Calu3 (cell line): ENCODE measurements around the gene SCP2D1. TPM values are rescaled to one million over a fixed set of nuclear protein-coding genes. Genes with fewer than 3 reads are reported as not detected.

ENCODE experiments used
- BruUV-seq: library from RNA; stranded (reverse); fragments of 400-500 nt; replicated peaks from 2 replicates; lab custom pipeline; 2021; lab: Mats Ljungman, UMichigan
- CTCF ChIA-PET: fragments of 300-600 bp; sonication (Branson Sonifier 250); formaldehyde crosslinking; loops from one replicate; lab custom pipeline; 2022; ENCODE audit warnings: antibody characterized with exemption; lab: Charles Lee
- DNase-seq: peaks from one replicate; pipeline ENCODE4 v3.0.0; 2022
- H3K27ac Mint-ChIP-seq: one replicate; pipeline ENCODE4 v1.8.0; 2022; ENCODE audit warnings: mixed read lengths; ENCODE audit not compliant: unreplicated experiment
- H3K27me3 Mint-ChIP-seq: one replicate; pipeline ENCODE4 v1.8.0; 2022; ENCODE audit warnings: mixed read lengths; ENCODE audit not compliant: unreplicated experiment
- H3K36me3 Mint-ChIP-seq: one replicate; pipeline ENCODE4 v1.8.0; 2022; ENCODE audit warnings: mild to moderate bottlenecking, moderate library complexity, mixed read lengths; ENCODE audit not compliant: insufficient read depth, unreplicated experiment
- H3K4me1 Mint-ChIP-seq: one replicate; pipeline ENCODE4 v1.8.0; 2022; ENCODE audit warnings: mild to moderate bottlenecking, low read depth, mixed read lengths; ENCODE audit not compliant: unreplicated experiment
- H3K4me3 Mint-ChIP-seq: one replicate; pipeline ENCODE4 v1.8.0; 2022; ENCODE audit warnings: mild to moderate bottlenecking, low read depth, moderate library complexity, mixed read lengths; ENCODE audit not compliant: unreplicated experiment
- H3K9me3 Mint-ChIP-seq: one replicate; pipeline ENCODE4 v1.8.0; 2022; ENCODE audit warnings: low read depth, mixed read lengths; ENCODE audit not compliant: unreplicated experiment
- intact Hi-C: fragments of 100-400 bp; cut with micrococcal nuclease; formaldehyde crosslinking; loops from one replicate; pipeline ENCODE4 v1.10.0; 2022; ENCODE audit not compliant: unreplicated experiment
- total RNA-seq: library from RNA; stranded (reverse); gene quantifications from 2 replicates; pipeline ENCODE4 v1.2.3, GENCODE V29; 2022
- TF ChIP-seq, protein P1 (sequence below): fragments of 200-600 bp; IDR thresholded peaks from one replicate; pipeline ENCODE4 v1.8.0; 2022; ENCODE audit warnings: antibody characterized with exemption; ENCODE audit not compliant: unreplicated experiment

SCP2D1 gene
- total RNA-seq, 1 experiment from 2014 or later = not detected

DNA sequence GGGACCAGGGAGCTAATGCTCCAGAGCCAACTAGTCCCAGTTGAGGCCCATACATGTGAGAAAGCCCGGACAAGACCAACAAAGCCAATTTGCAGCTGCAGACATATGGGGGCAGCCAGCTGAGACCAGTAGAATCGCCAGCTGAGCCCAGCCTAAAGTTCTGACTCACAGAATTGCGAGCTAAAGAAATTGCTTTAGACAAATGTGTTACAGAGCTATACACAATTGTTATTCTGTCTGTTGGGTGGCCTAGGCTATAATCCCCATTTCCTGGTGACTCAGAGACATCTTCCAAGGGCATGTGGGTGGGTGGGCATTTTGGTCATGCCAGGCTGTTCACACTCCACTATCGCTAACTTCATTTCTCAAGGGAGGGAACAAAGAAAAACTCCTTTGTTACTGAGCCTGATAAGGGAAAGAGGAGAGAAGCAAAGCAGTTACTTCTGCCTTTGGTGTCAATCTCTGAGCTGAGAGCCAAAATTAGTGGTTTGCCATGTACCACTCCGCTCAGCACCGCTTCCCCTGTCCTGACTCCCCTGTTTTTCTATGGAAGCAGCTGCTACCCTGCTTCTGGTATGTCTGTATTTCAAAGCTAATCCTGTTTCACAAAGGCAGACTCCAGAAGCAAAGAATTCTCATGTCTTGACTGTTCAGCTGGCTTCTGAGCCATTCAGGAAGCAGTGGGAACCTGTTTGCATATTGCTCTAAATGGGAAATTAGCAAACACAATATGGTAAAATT, 26.1 kb downstream of the SCP2D1 start:
- no TSS peak for BruUV-seq
- DNase-seq = no peak
- intact Hi-C loops = no loop called here
- no peaks in the 10 kb centered on the region for H3K9me3 Mint-ChIP-seq
- H3K4me1 Mint-ChIP-seq = no peaks in the 10 kb centered on the region
- no peaks in the 10 kb centered on the region for H3K36me3 Mint-ChIP-seq
- H3K27ac Mint-ChIP-seq = no peak overlapping the region
- TF ChIP-seq, protein P1, sequence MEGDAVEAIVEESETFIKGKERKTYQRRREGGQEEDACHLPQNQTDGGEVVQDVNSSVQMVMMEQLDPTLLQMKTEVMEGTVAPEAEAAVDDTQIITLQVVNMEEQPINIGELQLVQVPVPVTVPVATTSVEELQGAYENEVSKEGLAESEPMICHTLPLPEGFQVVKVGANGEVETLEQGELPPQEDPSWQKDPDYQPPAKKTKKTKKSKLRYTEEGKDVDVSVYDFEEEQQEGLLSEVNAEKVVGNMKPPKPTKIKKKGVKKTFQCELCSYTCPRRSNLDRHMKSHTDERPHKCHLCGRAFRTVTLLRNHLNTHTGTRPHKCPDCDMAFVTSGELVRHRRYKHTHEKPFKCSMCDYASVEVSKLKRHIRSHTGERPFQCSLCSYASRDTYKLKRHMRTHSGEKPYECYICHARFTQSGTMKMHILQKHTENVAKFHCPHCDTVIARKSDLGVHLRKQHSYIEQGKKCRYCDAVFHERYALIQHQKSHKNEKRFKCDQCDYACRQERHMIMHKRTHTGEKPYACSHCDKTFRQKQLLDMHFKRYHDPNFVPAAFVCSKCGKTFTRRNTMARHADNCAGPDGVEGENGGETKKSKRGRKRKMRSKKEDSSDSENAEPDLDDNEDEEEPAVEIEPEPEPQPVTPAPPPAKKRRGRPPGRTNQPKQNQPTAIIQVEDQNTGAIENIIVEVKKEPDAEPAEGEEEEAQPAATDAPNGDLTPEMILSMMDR = no peak
- CTCF ChIA-PET = interaction anchor here (0.6 kb wide), 1 partner anchor 39 kb away, joined by 3 read pairs; no protein-coding TSS in a partner anchor
- H3K4me3 Mint-ChIP-seq = no peak overlapping the region
- H3K27me3 Mint-ChIP-seq = no peaks in the 10 kb centered on the region

DNA sequence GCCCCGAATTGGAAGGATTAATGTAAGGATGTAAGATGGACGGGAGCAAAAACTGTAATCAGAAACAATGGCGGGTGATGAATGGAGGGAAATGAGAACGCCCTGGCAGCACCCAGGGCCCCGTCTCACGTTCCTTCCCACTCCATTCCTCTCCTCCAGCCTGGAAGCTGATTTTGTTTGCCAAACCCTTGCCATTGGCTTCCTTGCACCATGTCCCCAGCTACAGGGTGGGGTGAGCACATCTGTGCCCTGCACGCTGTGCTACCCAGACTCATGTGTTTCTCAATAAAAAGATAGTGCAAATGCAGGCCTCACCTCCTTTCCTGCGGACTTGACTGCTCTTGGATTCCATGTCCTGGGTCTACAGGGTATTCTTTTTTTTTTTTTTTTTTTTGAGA, 26.7 kb downstream of the SCP2D1 start:
- intact Hi-C loops = no loop called here
- CTCF ChIA-PET = no interaction called here
- H3K4me1 Mint-ChIP-seq = no peaks in the 10 kb centered on the region
- H3K36me3 Mint-ChIP-seq = no peaks in the 10 kb centered on the region
- no peak for DNase-seq
- TF ChIP-seq, protein P1 = no peak
- H3K4me3 Mint-ChIP-seq = no peak overlapping the region
- no peaks in the 10 kb centered on the region for H3K27me3 Mint-ChIP-seq
- no peaks in the 10 kb centered on the region for H3K9me3 Mint-ChIP-seq
- no TSS peak for BruUV-seq
- H3K27ac Mint-ChIP-seq = no peak overlapping the region

DNA sequence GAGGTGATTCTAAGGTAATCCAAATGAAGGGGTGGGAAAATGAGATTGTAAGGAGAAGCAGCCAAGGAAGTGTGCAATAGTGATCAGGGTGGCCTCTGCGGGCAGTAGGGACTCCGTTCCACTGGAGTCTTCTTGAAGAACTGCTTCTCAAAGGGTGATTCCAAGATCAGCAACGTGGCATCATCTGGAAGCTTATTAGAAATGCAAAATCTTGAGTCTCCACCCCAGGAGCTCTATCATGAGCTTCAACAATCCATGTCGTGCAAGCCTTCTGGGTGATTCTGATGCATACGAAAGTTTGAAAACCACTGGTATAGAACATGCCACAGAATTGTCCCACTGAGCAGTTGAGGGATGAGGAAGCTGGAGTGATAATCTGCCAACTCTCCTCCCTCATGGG, 31.4 kb downstream of the SCP2D1 start:
- no peaks in the 10 kb centered on the region for H3K9me3 Mint-ChIP-seq
- DNase-seq = no peak
- H3K27ac Mint-ChIP-seq = no peak overlapping the region
- H3K36me3 Mint-ChIP-seq = no peaks in the 10 kb centered on the region
- H3K4me3 Mint-ChIP-seq = no peak overlapping the region
- intact Hi-C loops = no loop called here
- TF ChIP-seq, protein P1 = no peak
- H3K27me3 Mint-ChIP-seq = no peaks in the 10 kb centered on the region
- BruUV-seq = no TSS peak
- CTCF ChIA-PET = no interaction called here
- no peaks in the 10 kb centered on the region for H3K4me1 Mint-ChIP-seq

DNA sequence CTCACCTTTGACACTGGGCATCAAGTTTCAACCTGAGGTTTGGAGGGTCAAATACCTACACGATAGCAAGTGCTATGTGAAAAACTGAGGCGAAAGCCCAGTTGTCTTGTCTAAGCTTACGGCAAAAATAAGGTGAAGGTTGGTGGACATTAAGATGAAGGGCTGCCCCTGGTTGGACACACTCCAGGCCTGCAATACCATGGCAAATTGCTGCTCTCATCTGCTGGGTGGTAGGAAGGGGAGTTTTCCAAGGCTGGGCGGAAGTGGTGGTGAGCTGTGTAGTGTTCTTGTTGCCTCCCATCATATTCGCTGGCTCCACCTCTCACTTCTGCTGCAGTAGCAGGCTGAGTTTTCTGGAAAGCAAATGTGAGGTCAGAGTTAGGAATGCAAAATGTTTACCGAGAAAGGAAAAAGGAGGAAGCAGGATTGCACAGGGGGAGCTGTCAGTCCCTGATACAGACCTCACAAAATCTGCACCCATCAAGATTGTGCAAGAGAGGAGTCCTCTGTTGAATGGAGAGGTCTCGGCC, 33.7 kb downstream of the SCP2D1 start:
- no peaks in the 10 kb centered on the region for H3K4me1 Mint-ChIP-seq
- BruUV-seq = no TSS peak
- TF ChIP-seq, protein P1 = no peak
- no peaks in the 10 kb centered on the region for H3K27me3 Mint-ChIP-seq
- CTCF ChIA-PET = no interaction called here
- no peaks in the 10 kb centered on the region for H3K36me3 Mint-ChIP-seq
- H3K9me3 Mint-ChIP-seq = no peaks in the 10 kb centered on the region
- H3K4me3 Mint-ChIP-seq = no peak overlapping the region
- intact Hi-C loops = no loop called here
- H3K27ac Mint-ChIP-seq = no peak overlapping the region
- no peak for DNase-seq
